Transverse colon (tissue), 4 donors: ENCODE measurements around the gene ESRRA.

Experiments used
- POLR2AphosphoS5 ChIP-seq, 3 donors: sonication (generic); formaldehyde crosslinking; IDR thresholded peaks; one replicate each; pipeline ENCODE4 v1.6.1; 2016; ENCODE audit warnings: antibody characterized with exemption in 3 of 3
- TF ChIP-seq, protein P1 (sequence below), 5 experiments: fragments of 200-600 bp in 3 of 5; fragments of 450-650 bp in 2 of 5; sonication (generic) in 3 of 5; IDR thresholded peaks; 1 replicate in 2 of 5; 2 replicates in 3 of 5; pipeline ENCODE4 v1.5.1; 2016 to 2017; ENCODE audit warnings: antibody characterized with exemption in 5 of 5, inconsistent platforms in 3 of 5, mild to moderate bottlenecking in 2 of 5, moderate library complexity in 1 of 5

- TF ChIP-seq, protein P1, sequence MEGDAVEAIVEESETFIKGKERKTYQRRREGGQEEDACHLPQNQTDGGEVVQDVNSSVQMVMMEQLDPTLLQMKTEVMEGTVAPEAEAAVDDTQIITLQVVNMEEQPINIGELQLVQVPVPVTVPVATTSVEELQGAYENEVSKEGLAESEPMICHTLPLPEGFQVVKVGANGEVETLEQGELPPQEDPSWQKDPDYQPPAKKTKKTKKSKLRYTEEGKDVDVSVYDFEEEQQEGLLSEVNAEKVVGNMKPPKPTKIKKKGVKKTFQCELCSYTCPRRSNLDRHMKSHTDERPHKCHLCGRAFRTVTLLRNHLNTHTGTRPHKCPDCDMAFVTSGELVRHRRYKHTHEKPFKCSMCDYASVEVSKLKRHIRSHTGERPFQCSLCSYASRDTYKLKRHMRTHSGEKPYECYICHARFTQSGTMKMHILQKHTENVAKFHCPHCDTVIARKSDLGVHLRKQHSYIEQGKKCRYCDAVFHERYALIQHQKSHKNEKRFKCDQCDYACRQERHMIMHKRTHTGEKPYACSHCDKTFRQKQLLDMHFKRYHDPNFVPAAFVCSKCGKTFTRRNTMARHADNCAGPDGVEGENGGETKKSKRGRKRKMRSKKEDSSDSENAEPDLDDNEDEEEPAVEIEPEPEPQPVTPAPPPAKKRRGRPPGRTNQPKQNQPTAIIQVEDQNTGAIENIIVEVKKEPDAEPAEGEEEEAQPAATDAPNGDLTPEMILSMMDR (IDR thresholded peaks at IDR 0.05), result no peak
- TF ChIP-seq POLR2AphosphoS5 (IDR thresholded peaks at IDR 0.05), result no peak
These were observed 14.0 kb upstream of the ESRRA start, which contains the start of gene KCNK4 for GRCh38 chr11:64291262-64291751.
